Subcutaneous abdominal adipose tissue (tissue), 5 donors: ENCODE results near the gene MAPK13.
A peak's percentile ranks its signal among the peaks of the same experiment; 100 is the strongest.
"Not testable (repeated sequence)": the region's sequence is repeated elsewhere in the genome, so short reads cannot be mapped to it uniquely, and the experiment has no call there.

Experiments used
- H3K27ac ChIP-seq: one replicate; pipeline ENCODE4 v1.7.0; 2013; ENCODE audit warnings: low read depth, mild to moderate bottlenecking, inconsistent platforms, low read length, moderate library complexity
- H3K27me3 ChIP-seq, 5 donors: one replicate each; pipeline ENCODE4 v1.7.0; 2013; ENCODE audit warnings: low read length in 5 of 5, inconsistent platforms in 1 of 5; ENCODE audit not compliant: control insufficient read depth in 5 of 5, insufficient read depth in 4 of 5
- H3K36me3 ChIP-seq, 5 donors: one replicate each; pipeline ENCODE4 v1.7.0; 2013; ENCODE audit warnings: low read length in 5 of 5; ENCODE audit not compliant: control insufficient read depth in 5 of 5, insufficient read depth in 5 of 5
- H3K4me1 ChIP-seq, 5 donors: one replicate each; pipeline ENCODE4 v1.7.0; 2013; ENCODE audit warnings: low read length in 5 of 5, mild to moderate bottlenecking in 3 of 5, moderate library complexity in 1 of 5; ENCODE audit not compliant: control insufficient read depth in 5 of 5, insufficient read depth in 5 of 5
- H3K4me3 ChIP-seq, 5 donors: one replicate each; pipeline ENCODE4 v1.7.0; 2013; ENCODE audit warnings: low read length in 5 of 5, low read depth in 1 of 5
- H3K9ac ChIP-seq, 5 donors: one replicate each; pipeline ENCODE4 v1.7.0; 2013; ENCODE audit warnings: low read length in 5 of 5, mild to moderate bottlenecking in 4 of 5, moderate library complexity in 3 of 5
- H3K9me3 ChIP-seq, 5 donors: one replicate each; pipeline ENCODE4 v1.7.0; 2013; ENCODE audit warnings: low read length in 5 of 5; ENCODE audit not compliant: control insufficient read depth in 5 of 5
- donor health status: healthy.
- donor health status: healthy.
- donor health status: healthy.
- donor health status: healthy.
- donor health status: healthy.

The MAPK13 gene

GRCh38 chr6:36129941-36130666, at the start of gene MAPK13:
Gene MAPK13, plus strand, starts transcription at chr6:36130513. Its CDS starts 70 bp downstream, at chr6:36130583.
- peaks cover 0 to 12% (median 7%) of the 10 kb centered on the region in 5 donors for H3K27me3 ChIP-seq
- H3K36me3 ChIP-seq: no peaks in the 10 kb centered on the region
- peak within 1 kb of the TSS; percentile 53 to 61 (median 59) for H3K4me3 ChIP-seq
- peaks cover 3 to 34% (median 26%) of the 10 kb centered on the region in 5 donors for H3K4me1 ChIP-seq
- no peaks in the 10 kb centered on the region for H3K9me3 ChIP-seq
- H3K27ac ChIP-seq: no peak within 1 kb of the TSS
- H3K9ac ChIP-seq: peak within 1 kb of the TSS in 4 of 5 donors; percentile 6 to 53 (median 27)

- no peaks in the 10 kb centered on the region for H3K4me1 ChIP-seq
- no peaks in the 10 kb centered on the region for H3K27me3 ChIP-seq
- no peak overlapping the region for H3K9ac ChIP-seq
- H3K36me3 ChIP-seq: peaks cover 35 to 56% (median 55%) of the 10 kb centered on the region in 5 donors
- no peak overlapping the region for H3K4me3 ChIP-seq
- no peak overlapping the region for H3K27ac ChIP-seq
- peaks cover 0 to 2% (median 0%) of the 10 kb centered on the region in 5 donors for H3K9me3 ChIP-seq
Measured at GRCh38 chr6:36082318-36082717, 48.0 kb upstream of the MAPK13 start.

GRCh38 chr6:36083446-36083845, 46.9 kb upstream of the MAPK13 start:
- Histone ChIP-seq H3K9me3 (peaks cover 0 to 2% (median 0%) of the 10 kb centered on the region in 5 donors), H3K9ac (no peak overlapping the region), H3K36me3 (peaks cover 25 to 52% (median 47%) of the 10 kb centered on the region in 5 donors)

GRCh38 chr6:36088204-36088603, 42.1 kb upstream of the MAPK13 start:
- not testable (repeated sequence) for H3K9me3 ChIP-seq, H3K27ac ChIP-seq, H3K9ac ChIP-seq, H3K4me3 ChIP-seq, H3K4me1 ChIP-seq, H3K27me3 ChIP-seq
- peaks cover 7 to 30% (median 25%) of the 10 kb centered on the region in 5 donors for H3K36me3 ChIP-seq

More at GRCh38 chr6:36083446-36083845, 46.9 kb upstream of the MAPK13 start:
- Histone ChIP-seq H3K4me1 (no peaks in the 10 kb centered on the region), H3K27me3 (no peaks in the 10 kb centered on the region), H3K27ac (no peak overlapping the region), H3K4me3 (no peak overlapping the region)

- Histone ChIP-seq H3K27me3 (no peaks in the 10 kb centered on the region), H3K36me3 (peaks cover 7 to 21% (median 17%) of the 10 kb centered on the region in 5 donors), H3K4me1 (no peaks in the 10 kb centered on the region), H3K27ac (no peak overlapping the region), H3K4me3 (no peak overlapping the region), H3K9me3 (no peaks in the 10 kb centered on the region), H3K9ac (no peak overlapping the region)
Measured at GRCh38 chr6:36089048-36089447, 41.3 kb upstream of the MAPK13 start.

GRCh38 chr6:36094238-36094637, 36.1 kb upstream of the MAPK13 start:
- Histone ChIP-seq H3K9me3 (no peaks in the 10 kb centered on the region), H3K4me3 (no peak overlapping the region), H3K27me3 (no peaks in the 10 kb centered on the region), H3K4me1 (peaks cover 0 to 13% (median 12%) of the 10 kb centered on the region in 5 donors), H3K36me3 (peaks cover 15 to 34% (median 17%) of the 10 kb centered on the region in 5 donors), H3K27ac (peak overlapping the region; percentile 15), H3K9ac (peak overlapping the region in 4 of 5 donors; percentile 14 to 60 (median 28))

- H3K36me3 ChIP-seq: peaks cover 15 to 34% (median 17%) of the 10 kb centered on the region in 5 donors
- peak overlapping the region; percentile 15 for H3K27ac ChIP-seq
- H3K4me3 ChIP-seq: no peak overlapping the region
- H3K27me3 ChIP-seq: no peaks in the 10 kb centered on the region
- H3K4me1 ChIP-seq: peaks cover 0 to 13% (median 12%) of the 10 kb centered on the region in 5 donors
- H3K9ac ChIP-seq: peak overlapping the region in 4 of 5 donors; percentile 26 to 63 (median 46)
- H3K9me3 ChIP-seq: no peaks in the 10 kb centered on the region
Measured at GRCh38 chr6:36094753-36095496, 35.4 kb upstream of the MAPK13 start.

GRCh38 chr6:36095497-36096391, 34.6 kb upstream of the MAPK13 start:
- Histone ChIP-seq H3K4me3 (no peak overlapping the region), H3K9ac (peak overlapping the region in 1 of 5 donors; percentile 63), H3K4me1 (peaks cover 0 to 13% (median 12%) of the 10 kb centered on the region in 5 donors), H3K27ac (peak overlapping the region; percentile 15), H3K36me3 (peaks cover 15 to 34% (median 20%) of the 10 kb centered on the region in 5 donors), H3K9me3 (no peaks in the 10 kb centered on the region), H3K27me3 (no peaks in the 10 kb centered on the region)

- Histone ChIP-seq H3K4me3 (no peak overlapping the region), H3K9ac (peak overlapping the region in 1 of 5 donors; percentile 27), H3K9me3 (no peaks in the 10 kb centered on the region), H3K27me3 (no peaks in the 10 kb centered on the region), H3K4me1 (peaks cover 0 to 13% (median 12%) of the 10 kb centered on the region in 5 donors), H3K27ac (no peak overlapping the region), H3K36me3 (peaks cover 12 to 33% (median 20%) of the 10 kb centered on the region in 5 donors)
Measured at GRCh38 chr6:36098253-36098919, 31.9 kb upstream of the MAPK13 start.
